ENCODE measurements around the gene TREH.

GRCh38 chr11:118705791-118706545 lies 26.5 kb upstream of the TREH start:
- TF ChIP-seq CTCF (IDR thresholded peaks at IDR 0.05; ENCODE audit: low read length) = no peak
- TF ChIP-seq EZH2 (optimal IDR thresholded peaks at IDR 0.05; ENCODE audit: low read depth, low read length) = no peak
- no peak for TF ChIP-seq EZH2phosphoT487 (IDR thresholded peaks at IDR 0.05; ENCODE audit: low read length)
